Activated T-cell treated with anti-CD3 and anti-CD28 coated beads, Interleukin-2, amount 50 U/mL, for 24 hours (primary cell): ENCODE results near the gene PAX3.

Experiments
- DNase-seq: peaks from one replicate; pipeline ENCODE4 v3.0.0-alpha.2; 2020
- H3K27ac Mint-ChIP-seq: 2 replicates; pipeline ENCODE4 v1.8.0; 2020; ENCODE audit warnings: mild to moderate bottlenecking, mixed read lengths
- H3K27me3 Mint-ChIP-seq: 2 replicates; pipeline ENCODE4 v1.8.0; 2020; ENCODE audit warnings: mixed read lengths
- H3K36me3 Mint-ChIP-seq: 2 replicates; pipeline ENCODE4 v1.8.0; 2020; ENCODE audit warnings: low read depth, mixed read lengths
- H3K4me1 Mint-ChIP-seq: 2 replicates; pipeline ENCODE4 v1.8.0; 2020; ENCODE audit warnings: low read depth, mixed read lengths
- H3K4me3 Mint-ChIP-seq: 2 replicates; pipeline ENCODE4 v1.8.0; 2020; ENCODE audit warnings: mild to moderate bottlenecking, moderate library complexity, mixed read lengths
- H3K9me3 Mint-ChIP-seq: 2 replicates; pipeline ENCODE4 v1.8.0; 2020; ENCODE audit warnings: mixed read lengths

The PAX3 gene

GRCh38 chr2:222208010-222208690 is 90.6 kb downstream of the PAX3 start:
- H3K27ac Mint-ChIP-seq = no peak overlapping the region
- H3K4me1 Mint-ChIP-seq = no peaks in the 10 kb centered on the region
- DNase-seq = no peak
- H3K4me3 Mint-ChIP-seq = no peak overlapping the region
- H3K27me3 Mint-ChIP-seq = peaks cover 6% of the 10 kb centered on the region
- no peaks in the 10 kb centered on the region for H3K36me3 Mint-ChIP-seq
- no peaks in the 10 kb centered on the region for H3K9me3 Mint-ChIP-seq

DNA sequence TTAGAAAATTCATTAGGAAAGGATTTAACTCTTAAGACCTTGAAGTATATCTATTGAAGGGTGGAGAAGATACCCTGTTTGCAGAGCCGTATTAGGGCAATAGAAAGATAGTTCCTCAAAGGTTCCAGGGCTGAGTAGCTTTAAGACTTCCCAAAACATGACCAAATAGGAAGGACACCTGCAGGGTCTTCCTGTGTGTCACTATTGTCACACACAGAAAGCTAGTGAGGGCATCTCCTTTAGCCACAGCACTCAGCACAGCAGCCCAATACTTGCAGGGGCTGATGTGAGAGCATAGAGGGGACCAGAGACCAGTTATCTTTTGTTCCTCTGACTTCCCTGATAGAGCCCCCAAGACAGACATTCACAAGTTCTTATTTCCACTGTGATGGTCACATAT is 93.7 kb downstream of the PAX3 start:
- Mint-ChIP-seq H3K27ac (no peak overlapping the region), H3K9me3 (no peaks in the 10 kb centered on the region), H3K36me3 (no peaks in the 10 kb centered on the region), H3K27me3 (peaks cover 8% of the 10 kb centered on the region), H3K4me1 (no peaks in the 10 kb centered on the region), H3K4me3 (no peak overlapping the region)
- DNase-seq = no peak

DNA sequence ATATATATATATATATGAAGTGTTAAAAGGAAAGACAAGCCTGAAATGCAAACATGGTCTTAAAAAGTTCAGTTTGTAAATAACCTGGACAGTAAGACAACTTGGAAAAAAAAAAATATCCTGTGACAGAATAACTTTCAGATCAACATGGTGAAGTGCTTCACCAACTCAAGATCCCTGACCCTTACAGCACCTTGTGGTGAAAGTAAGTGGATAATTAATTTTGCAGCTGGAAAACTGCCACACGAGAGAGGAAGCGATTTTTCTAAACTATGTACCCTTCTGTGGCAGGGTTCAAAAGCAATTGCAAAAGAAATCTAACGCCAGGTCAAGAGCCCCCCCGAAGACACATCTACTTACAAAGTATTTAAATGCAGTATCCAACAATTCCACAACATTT is 95.8 kb downstream of the PAX3 start:
- Mint-ChIP-seq H3K27ac (no peak overlapping the region), H3K36me3 (no peaks in the 10 kb centered on the region), H3K4me1 (no peaks in the 10 kb centered on the region), H3K4me3 (no peak overlapping the region), H3K9me3 (no peaks in the 10 kb centered on the region), H3K27me3 (peaks cover 4% of the 10 kb centered on the region)
- DNase-seq = no peak

GRCh38 chr2:222196159-222196558 is 102.6 kb downstream of the PAX3 start:
- Mint-ChIP-seq H3K9me3 (no peaks in the 10 kb centered on the region), H3K36me3 (no peaks in the 10 kb centered on the region), H3K4me3 (no peak overlapping the region), H3K4me1 (no peaks in the 10 kb centered on the region), H3K27me3 (no peaks in the 10 kb centered on the region), H3K27ac (no peak overlapping the region)
- no peak for DNase-seq

DNA sequence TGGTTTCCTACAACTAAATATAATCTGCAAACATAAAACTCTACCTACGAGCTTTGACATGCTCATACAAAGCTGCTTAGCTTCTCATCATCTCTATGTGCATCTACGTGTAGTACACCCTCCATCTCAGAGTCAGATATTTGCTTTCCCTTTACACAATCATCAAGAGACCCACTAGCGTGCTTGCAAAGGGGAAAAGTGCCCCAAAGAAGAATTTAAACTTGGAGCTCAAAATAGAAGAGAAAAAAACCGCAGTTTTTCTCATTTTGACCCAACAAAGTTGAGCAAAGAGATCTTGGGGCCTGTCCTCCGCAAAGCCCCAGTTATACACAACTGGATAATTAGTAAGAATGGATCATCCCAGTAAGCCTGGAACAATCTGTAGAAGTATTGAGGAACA is 104.1 kb downstream of the PAX3 start:
- no peaks in the 10 kb centered on the region for H3K9me3 Mint-ChIP-seq
- no peaks in the 10 kb centered on the region for H3K36me3 Mint-ChIP-seq

GRCh38 chr2:222193328-222193983 is 105.3 kb downstream of the PAX3 start:
- H3K36me3 Mint-ChIP-seq = no peaks in the 10 kb centered on the region
- H3K27ac Mint-ChIP-seq = no peak overlapping the region
- H3K27me3 Mint-ChIP-seq = no peaks in the 10 kb centered on the region
- H3K4me3 Mint-ChIP-seq = no peak overlapping the region
- DNase-seq = no peak
- H3K4me1 Mint-ChIP-seq = no peaks in the 10 kb centered on the region
- H3K9me3 Mint-ChIP-seq = no peaks in the 10 kb centered on the region

More for the DNA sequence above, 104.1 kb downstream of the PAX3 start:
- Mint-ChIP-seq H3K27ac (no peak overlapping the region), H3K4me3 (no peak overlapping the region), H3K4me1 (no peaks in the 10 kb centered on the region), H3K27me3 (no peaks in the 10 kb centered on the region)
- DNase-seq = no peak

DNA sequence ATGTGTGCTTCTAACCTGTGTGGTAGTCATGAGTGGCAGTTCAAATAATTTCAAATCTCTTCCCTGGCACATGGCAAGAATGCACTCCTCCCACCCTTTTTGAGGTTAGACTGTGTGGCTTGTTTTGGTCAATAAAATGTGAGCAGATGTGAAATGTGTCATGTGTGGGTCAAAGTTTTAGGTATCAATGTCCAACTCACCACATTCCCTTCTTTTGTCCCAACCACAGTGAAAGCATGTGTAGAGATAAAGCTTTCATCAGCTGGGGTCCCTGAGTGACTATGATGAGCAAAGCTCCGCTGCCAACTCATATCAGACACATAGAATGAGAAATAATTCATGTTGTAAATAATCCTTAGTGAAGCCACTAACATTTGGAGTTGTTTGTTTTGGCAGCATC is 118.2 kb downstream of the PAX3 start:
- H3K27ac Mint-ChIP-seq = no peak overlapping the region
- H3K9me3 Mint-ChIP-seq = no peaks in the 10 kb centered on the region
- no peak overlapping the region for H3K4me3 Mint-ChIP-seq
- no peak for DNase-seq
- H3K4me1 Mint-ChIP-seq = no peaks in the 10 kb centered on the region
- H3K27me3 Mint-ChIP-seq = no peaks in the 10 kb centered on the region
- no peaks in the 10 kb centered on the region for H3K36me3 Mint-ChIP-seq

GRCh38 chr2:222179592-222179991 is 119.2 kb downstream of the PAX3 start:
- H3K27me3 Mint-ChIP-seq = no peaks in the 10 kb centered on the region
- no peaks in the 10 kb centered on the region for H3K9me3 Mint-ChIP-seq
- DNase-seq = no peak
- H3K4me3 Mint-ChIP-seq = no peak overlapping the region
- H3K4me1 Mint-ChIP-seq = no peaks in the 10 kb centered on the region
- no peak overlapping the region for H3K27ac Mint-ChIP-seq
- no peaks in the 10 kb centered on the region for H3K36me3 Mint-ChIP-seq

GRCh38 chr2:222178450-222178849 is 120.3 kb downstream of the PAX3 start:
- Mint-ChIP-seq H3K4me3 (no peak overlapping the region), H3K4me1 (no peaks in the 10 kb centered on the region), H3K9me3 (no peaks in the 10 kb centered on the region), H3K36me3 (no peaks in the 10 kb centered on the region), H3K27ac (no peak overlapping the region), H3K27me3 (no peaks in the 10 kb centered on the region)
- DNase-seq = no peak

DNA sequence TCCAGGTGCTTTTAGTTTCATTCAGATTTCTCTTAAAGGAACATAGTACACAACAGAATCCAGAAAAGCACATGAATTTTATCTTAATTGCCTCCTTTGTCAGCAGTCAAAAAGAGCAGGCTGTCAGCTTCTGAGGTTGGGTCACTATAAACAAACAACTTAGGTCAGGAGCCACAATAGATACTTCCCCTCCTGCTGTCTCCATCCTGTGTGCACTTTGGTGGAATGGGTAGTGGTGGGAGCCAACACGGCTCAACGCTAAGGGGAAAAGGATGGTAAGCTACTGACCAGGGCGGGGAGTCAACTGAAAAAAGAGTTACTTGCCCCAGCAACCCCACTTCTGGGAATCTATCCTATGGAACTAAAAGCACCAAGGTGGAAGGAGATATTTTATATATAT is 121.9 kb downstream of the PAX3 start:
- no peak for DNase-seq
- H3K27me3 Mint-ChIP-seq = no peaks in the 10 kb centered on the region
- H3K4me3 Mint-ChIP-seq = no peak overlapping the region
- no peaks in the 10 kb centered on the region for H3K9me3 Mint-ChIP-seq
- no peaks in the 10 kb centered on the region for H3K36me3 Mint-ChIP-seq
- H3K4me1 Mint-ChIP-seq = no peaks in the 10 kb centered on the region
- no peak overlapping the region for H3K27ac Mint-ChIP-seq

DNA sequence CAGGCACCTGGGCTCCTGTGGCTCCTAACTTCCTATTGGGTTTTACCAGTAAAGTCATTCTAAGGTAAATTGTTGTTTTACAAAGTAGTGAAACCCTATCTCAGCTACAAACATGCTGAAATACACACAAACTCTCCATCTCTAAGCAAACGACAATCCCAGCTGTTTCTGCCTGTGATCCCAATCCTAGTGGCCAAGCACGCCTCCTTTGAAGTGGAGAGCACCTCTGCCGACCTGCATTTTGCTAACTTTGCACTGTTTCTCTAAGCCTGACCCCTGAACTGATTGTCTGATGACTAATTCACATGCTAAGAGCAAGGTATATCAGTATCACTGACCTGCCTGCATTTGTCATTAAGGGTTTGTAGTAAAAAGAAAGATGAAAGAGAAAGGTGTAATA is 124.3 kb downstream of the PAX3 start:
- Mint-ChIP-seq H3K4me3 (no peak overlapping the region), H3K27me3 (no peaks in the 10 kb centered on the region)
- no peak for DNase-seq

GRCh38 chr2:222169346-222169745 is 129.5 kb downstream of the PAX3 start:
- Mint-ChIP-seq H3K27me3 (no peaks in the 10 kb centered on the region), H3K4me3 (no peak overlapping the region), H3K4me1 (no peaks in the 10 kb centered on the region), H3K27ac (no peak overlapping the region), H3K9me3 (no peaks in the 10 kb centered on the region), H3K36me3 (no peaks in the 10 kb centered on the region)
- no peak for DNase-seq

More for the DNA sequence above, 124.3 kb downstream of the PAX3 start:
- no peaks in the 10 kb centered on the region for H3K36me3 Mint-ChIP-seq
- no peak overlapping the region for H3K27ac Mint-ChIP-seq
- no peaks in the 10 kb centered on the region for H3K4me1 Mint-ChIP-seq
- no peaks in the 10 kb centered on the region for H3K9me3 Mint-ChIP-seq

- Mint-ChIP-seq H3K4me3 (no peak overlapping the region), H3K36me3 (no peaks in the 10 kb centered on the region), H3K9me3 (no peaks in the 10 kb centered on the region), H3K4me1 (no peaks in the 10 kb centered on the region), H3K27me3 (peaks cover 2% of the 10 kb centered on the region), H3K27ac (no peak overlapping the region)
- no peak for DNase-seq
These were observed 131.0 kb downstream of the PAX3 start for GRCh38 chr2:222167762-222168161.

- Mint-ChIP-seq H3K9me3 (no peaks in the 10 kb centered on the region), H3K4me1 (no peaks in the 10 kb centered on the region), H3K27ac (no peak overlapping the region), H3K4me3 (no peak overlapping the region), H3K36me3 (no peaks in the 10 kb centered on the region), H3K27me3 (peaks cover 3% of the 10 kb centered on the region)
- DNase-seq = no peak
These were observed 137.9 kb downstream of the PAX3 start for GRCh38 chr2:222160944-222161343.

GRCh38 chr2:222160125-222160524 is 138.7 kb downstream of the PAX3 start:
- Mint-ChIP-seq H3K9me3 (no peaks in the 10 kb centered on the region), H3K4me3 (no peak overlapping the region), H3K36me3 (no peaks in the 10 kb centered on the region), H3K27me3 (peaks cover 3% of the 10 kb centered on the region), H3K27ac (no peak overlapping the region), H3K4me1 (no peaks in the 10 kb centered on the region)
- DNase-seq = no peak
